ENCODE data around the gene HPSE2. TPM values are rescaled to one million over a fixed set of nuclear protein-coding genes. Genes with fewer than 3 reads are reported as not detected.

Gene HPSE2
- total RNA-seq, 5 donors from 2014 or later (not counting 1 experiment from before 2014, with no cell fraction given) = 0.13 to 0.23 (median 0.18) TPM; not detected in 1

GRCh38 chr10:98596404-98596803 lies 639.2 kb downstream of the HPSE2 start:
- peaks cover 7 to 14% (median 14%) of the 10 kb centered on the region in 3 donors for H3K9me3 Mint-ChIP-seq
- ATAC-seq (replicated peaks in 1 of 4) = no peak
- no peaks in the 10 kb centered on the region for H3K4me1 ChIP-seq (ENCODE audit: control insufficient read depth in 1 of 2, extremely low read depth in 1 of 2, insufficient read depth in 2 of 2, low read length in 2 of 2)
- no peaks in the 10 kb centered on the region for H3K4me1 Mint-ChIP-seq
- peaks cover 0 to 10% of the 10 kb centered on the region in 2 experiments for H3K27me3 ChIP-seq (replicated peaks in 1 of 2; ENCODE audit: control insufficient read depth in 2 of 2, extremely low read depth in 1 of 2, insufficient read depth in 2 of 2, low read length in 1 of 2)
- H3K27ac ChIP-seq (ENCODE audit: low read length) = no peak overlapping the region
- CTCF ChIA-PET = no interaction called here
- H3K27me3 Mint-ChIP-seq = peaks cover 4 to 5% of the 10 kb centered on the region in 2 donors
- DNase-seq = no peak
- H3K36me3 Mint-ChIP-seq = no peaks in the 10 kb centered on the region
- POLR2A ChIA-PET = no interaction called here
- WGBS (ENCODE audit: insufficient coverage) = no CpG with 5 or more reads among the region's 2 CpGs
- no peak overlapping the region for H3K27ac Mint-ChIP-seq
- no peaks in the 10 kb centered on the region for H3K9me3 ChIP-seq
- H3K4me3 ChIP-seq (ENCODE audit: control insufficient read depth in 1 of 2, extremely low read depth in 1 of 2, low read length in 1 of 2) = no peak overlapping the region
- no peak overlapping the region for H3K4me3 Mint-ChIP-seq
- no peaks in the 10 kb centered on the region for H3K36me3 ChIP-seq (ENCODE audit: control insufficient read depth in 2 of 2, extremely low read depth in 1 of 2, insufficient read depth in 1 of 2, low read length in 1 of 2)

- no CpG with 5 or more reads among the region's 2 CpGs for WGBS (ENCODE audit: insufficient coverage)
- H3K27me3 ChIP-seq (replicated peaks in 1 of 2; ENCODE audit: control insufficient read depth in 2 of 2, extremely low read depth in 1 of 2, insufficient read depth in 2 of 2, low read length in 1 of 2) = no peaks in the 10 kb centered on the region
- DNase-seq (no peak), ATAC-seq (replicated peaks in 1 of 4) (no peak)
- no peaks in the 10 kb centered on the region for H3K4me1 ChIP-seq (ENCODE audit: control insufficient read depth in 1 of 2, extremely low read depth in 1 of 2, insufficient read depth in 2 of 2, low read length in 2 of 2)
- no peak overlapping the region for H3K4me3 ChIP-seq (ENCODE audit: control insufficient read depth in 1 of 2, extremely low read depth in 1 of 2, low read length in 1 of 2)
- no peaks in the 10 kb centered on the region for H3K9me3 Mint-ChIP-seq
- H3K27me3 Mint-ChIP-seq = peaks cover 0 to 9% of the 10 kb centered on the region in 2 donors
- H3K27ac Mint-ChIP-seq = no peak overlapping the region
- H3K27ac ChIP-seq (ENCODE audit: low read length) = no peak overlapping the region
- POLR2A ChIA-PET = no interaction called here
- H3K36me3 Mint-ChIP-seq = no peaks in the 10 kb centered on the region
- no peaks in the 10 kb centered on the region for H3K4me1 Mint-ChIP-seq
- no peaks in the 10 kb centered on the region for H3K36me3 ChIP-seq (ENCODE audit: control insufficient read depth in 2 of 2, extremely low read depth in 1 of 2, insufficient read depth in 1 of 2, low read length in 1 of 2)
- no peaks in the 10 kb centered on the region for H3K9me3 ChIP-seq
- CTCF ChIA-PET = no interaction called here
- H3K4me3 Mint-ChIP-seq = no peak overlapping the region
Observed at GRCh38 chr10:98589691-98590090, 646.0 kb downstream of the HPSE2 start.

- POLR2A ChIA-PET = no interaction called here
- CTCF ChIA-PET = no interaction called here
- no peaks in the 10 kb centered on the region for H3K9me3 ChIP-seq
- H3K27me3 ChIP-seq (replicated peaks in 1 of 2; ENCODE audit: control insufficient read depth in 2 of 2, extremely low read depth in 1 of 2, insufficient read depth in 2 of 2, low read length in 1 of 2) = no peaks in the 10 kb centered on the region
- Mint-ChIP-seq H3K27ac (no peak overlapping the region), H3K4me3 (no peak overlapping the region), H3K9me3 (no peaks in the 10 kb centered on the region), H3K27me3 (peaks cover 5 to 11% of the 10 kb centered on the region in 2 donors), H3K4me1 (no peaks in the 10 kb centered on the region), H3K36me3 (no peaks in the 10 kb centered on the region)
- H3K36me3 ChIP-seq (ENCODE audit: control insufficient read depth in 2 of 2, extremely low read depth in 1 of 2, insufficient read depth in 1 of 2, low read length in 1 of 2) = no peaks in the 10 kb centered on the region
- no peak for ATAC-seq (replicated peaks in 1 of 4)
- no peak overlapping the region for H3K27ac ChIP-seq (ENCODE audit: low read length)
- 75% methylated on average over 2 of the region's 3 CpGs for WGBS (ENCODE audit: insufficient coverage)
- H3K4me1 ChIP-seq (ENCODE audit: control insufficient read depth in 1 of 2, extremely low read depth in 1 of 2, insufficient read depth in 2 of 2, low read length in 2 of 2) = no peaks in the 10 kb centered on the region
- H3K4me3 ChIP-seq (ENCODE audit: control insufficient read depth in 1 of 2, extremely low read depth in 1 of 2, low read length in 1 of 2) = no peak overlapping the region
- no peak for DNase-seq
Observed at GRCh38 chr10:98589007-98589406, 646.6 kb downstream of the HPSE2 start.

DNA sequence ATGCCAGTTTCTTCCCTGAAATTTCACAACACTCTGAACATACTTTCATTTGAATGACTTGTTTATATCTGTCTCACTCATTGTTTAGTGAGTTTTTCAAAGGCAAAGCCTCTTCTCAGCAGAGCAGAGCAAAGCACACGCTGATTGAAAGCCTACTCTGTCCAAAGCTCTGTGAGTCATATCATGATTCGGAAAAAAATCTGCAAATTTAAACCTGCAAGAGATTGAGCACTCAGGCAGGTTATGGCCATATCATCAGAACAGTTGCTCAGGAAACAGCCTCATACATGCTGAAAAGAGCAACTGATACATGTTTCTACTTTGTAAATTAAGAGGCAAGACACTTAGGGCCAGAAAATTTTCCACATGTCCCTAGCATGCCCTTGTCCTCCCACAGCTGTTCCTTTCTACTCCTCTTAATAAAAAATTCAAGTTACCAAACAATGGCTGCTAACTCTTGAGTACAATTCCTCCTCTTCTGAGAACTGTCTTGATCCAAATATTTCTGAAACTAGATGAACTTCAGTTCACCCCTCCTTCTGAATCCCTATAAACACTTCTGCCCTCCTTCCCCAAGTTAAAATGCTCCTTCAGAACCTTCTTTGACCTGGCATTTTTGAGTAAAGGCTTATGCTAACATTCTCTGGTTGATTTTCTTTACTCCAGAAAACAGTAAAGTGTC lies 648.4 kb downstream of the HPSE2 start:
- Mint-ChIP-seq H3K4me3 (no peak overlapping the region), H3K27ac (no peak overlapping the region), H3K36me3 (no peaks in the 10 kb centered on the region), H3K4me1 (no peaks in the 10 kb centered on the region), H3K27me3 (peaks cover 12 to 20% of the 10 kb centered on the region in 2 donors), H3K9me3 (no peaks in the 10 kb centered on the region)
- Histone ChIP-seq H3K9me3 (no peaks in the 10 kb centered on the region), H3K36me3 (ENCODE audit: control insufficient read depth in 2 of 2, extremely low read depth in 1 of 2, insufficient read depth in 1 of 2, low read length in 1 of 2) (no peaks in the 10 kb centered on the region), H3K27ac (ENCODE audit: low read length) (no peak overlapping the region), H3K4me1 (ENCODE audit: control insufficient read depth in 1 of 2, extremely low read depth in 1 of 2, insufficient read depth in 2 of 2, low read length in 2 of 2) (no peaks in the 10 kb centered on the region), H3K27me3 (replicated peaks in 1 of 2; ENCODE audit: control insufficient read depth in 2 of 2, extremely low read depth in 1 of 2, insufficient read depth in 2 of 2, low read length in 1 of 2) (no peaks in the 10 kb centered on the region), H3K4me3 (ENCODE audit: control insufficient read depth in 1 of 2, extremely low read depth in 1 of 2, low read length in 1 of 2) (no peak overlapping the region)
- no peak for ATAC-seq (replicated peaks in 1 of 4)
- 76% methylated on average over 2 of the region's 2 CpGs for WGBS (ENCODE audit: insufficient coverage)
- ChIA-PET CTCF (no interaction called here), POLR2A (no interaction called here)
- DNase-seq = no peak

- ChIA-PET POLR2A (no interaction called here), CTCF (no interaction called here)
- Histone ChIP-seq H3K36me3 (ENCODE audit: control insufficient read depth in 2 of 2, extremely low read depth in 1 of 2, insufficient read depth in 1 of 2, low read length in 1 of 2) (no peaks in the 10 kb centered on the region), H3K4me1 (ENCODE audit: control insufficient read depth in 1 of 2, extremely low read depth in 1 of 2, insufficient read depth in 2 of 2, low read length in 2 of 2) (no peaks in the 10 kb centered on the region), H3K27ac (ENCODE audit: low read length) (no peak overlapping the region), H3K4me3 (ENCODE audit: control insufficient read depth in 1 of 2, extremely low read depth in 1 of 2, low read length in 1 of 2) (no peak overlapping the region), H3K27me3 (replicated peaks in 1 of 2; ENCODE audit: control insufficient read depth in 2 of 2, extremely low read depth in 1 of 2, insufficient read depth in 2 of 2, low read length in 1 of 2) (no peaks in the 10 kb centered on the region), H3K9me3 (no peaks in the 10 kb centered on the region)
- no peaks in the 10 kb centered on the region for H3K9me3 Mint-ChIP-seq
- H3K36me3 Mint-ChIP-seq = no peaks in the 10 kb centered on the region
- ATAC-seq (replicated peaks in 1 of 4) (no peak), DNase-seq (no peak)
- H3K4me1 Mint-ChIP-seq = no peaks in the 10 kb centered on the region
- no CpG with 5 or more reads among the region's 2 CpGs for WGBS (ENCODE audit: insufficient coverage)
- peaks cover 12 to 24% of the 10 kb centered on the region in 2 donors for H3K27me3 Mint-ChIP-seq
- no peak overlapping the region for H3K4me3 Mint-ChIP-seq
- no peak overlapping the region for H3K27ac Mint-ChIP-seq
Observed at GRCh38 chr10:98586096-98586495, 649.6 kb downstream of the HPSE2 start.

DNA sequence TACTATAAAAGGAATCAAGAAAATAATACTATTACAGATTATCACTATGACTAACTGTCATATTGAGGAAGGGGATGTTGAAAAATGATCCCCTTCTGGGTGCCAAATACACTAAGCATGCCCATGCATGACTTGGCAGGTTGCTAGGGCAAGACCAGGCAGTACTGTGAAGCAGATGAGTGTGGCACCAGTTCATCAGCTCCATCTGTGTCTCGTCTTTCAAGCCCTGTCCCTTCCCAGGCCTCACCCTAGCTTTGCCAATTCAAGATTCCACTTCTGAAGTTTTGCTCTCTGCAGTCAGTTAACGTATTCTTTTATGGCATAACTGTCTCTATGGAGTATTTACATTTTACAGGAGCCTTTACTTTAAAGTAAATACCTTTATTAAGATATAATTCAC lies 653.3 kb downstream of the HPSE2 start:
- Mint-ChIP-seq H3K4me3 (no peak overlapping the region), H3K27me3 (peaks cover 16 to 27% of the 10 kb centered on the region in 2 donors), H3K27ac (no peak overlapping the region), H3K36me3 (no peaks in the 10 kb centered on the region), H3K4me1 (no peaks in the 10 kb centered on the region), H3K9me3 (no peaks in the 10 kb centered on the region)
- POLR2A ChIA-PET = no interaction called here
- WGBS (ENCODE audit: insufficient coverage) = no CpG with 5 or more reads among the region's 2 CpGs
- Histone ChIP-seq H3K36me3 (ENCODE audit: control insufficient read depth in 2 of 2, extremely low read depth in 1 of 2, insufficient read depth in 1 of 2, low read length in 1 of 2) (no peaks in the 10 kb centered on the region), H3K27ac (ENCODE audit: low read length) (no peak overlapping the region), H3K4me1 (ENCODE audit: control insufficient read depth in 1 of 2, extremely low read depth in 1 of 2, insufficient read depth in 2 of 2, low read length in 2 of 2) (no peaks in the 10 kb centered on the region), H3K27me3 (replicated peaks in 1 of 2; ENCODE audit: control insufficient read depth in 2 of 2, extremely low read depth in 1 of 2, insufficient read depth in 2 of 2, low read length in 1 of 2) (no peaks in the 10 kb centered on the region), H3K9me3 (no peaks in the 10 kb centered on the region), H3K4me3 (ENCODE audit: control insufficient read depth in 1 of 2, extremely low read depth in 1 of 2, low read length in 1 of 2) (no peak overlapping the region)
- CTCF ChIA-PET = no interaction called here
- DNase-seq (no peak), ATAC-seq (replicated peaks in 1 of 4) (no peak)

DNA sequence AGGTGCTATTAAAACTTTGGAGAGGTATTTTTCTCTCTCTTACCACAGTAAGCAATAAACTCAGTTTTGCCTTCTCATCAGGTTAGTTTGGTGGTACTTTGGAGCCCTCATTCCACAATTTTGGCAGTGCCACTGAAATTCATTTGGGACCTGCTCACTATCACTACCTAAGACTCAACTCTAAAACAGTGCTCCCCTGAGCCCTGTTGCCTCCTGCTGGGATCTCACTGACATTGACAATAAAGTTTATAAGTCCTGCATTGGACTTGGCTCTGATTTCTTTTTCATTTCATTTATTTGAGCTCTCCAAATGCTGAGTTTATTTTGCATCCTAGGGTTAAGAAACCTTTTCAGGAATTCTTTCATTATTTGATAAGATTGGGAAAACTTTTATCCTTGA lies 658.1 kb downstream of the HPSE2 start:
- Histone ChIP-seq H3K9me3 (no peaks in the 10 kb centered on the region), H3K36me3 (ENCODE audit: control insufficient read depth in 2 of 2, extremely low read depth in 1 of 2, insufficient read depth in 1 of 2, low read length in 1 of 2) (no peaks in the 10 kb centered on the region), H3K4me3 (ENCODE audit: control insufficient read depth in 1 of 2, extremely low read depth in 1 of 2, low read length in 1 of 2) (no peak overlapping the region), H3K4me1 (ENCODE audit: control insufficient read depth in 1 of 2, extremely low read depth in 1 of 2, insufficient read depth in 2 of 2, low read length in 2 of 2) (no peaks in the 10 kb centered on the region), H3K27me3 (replicated peaks in 1 of 2; ENCODE audit: control insufficient read depth in 2 of 2, extremely low read depth in 1 of 2, insufficient read depth in 2 of 2, low read length in 1 of 2) (no peaks in the 10 kb centered on the region), H3K27ac (ENCODE audit: low read length) (no peak overlapping the region)
- Mint-ChIP-seq H3K27ac (no peak overlapping the region), H3K36me3 (no peaks in the 10 kb centered on the region), H3K4me3 (no peak overlapping the region), H3K9me3 (no peaks in the 10 kb centered on the region), H3K4me1 (no peaks in the 10 kb centered on the region), H3K27me3 (peaks cover 10 to 20% of the 10 kb centered on the region in 2 donors)
- ATAC-seq (replicated peaks in 1 of 4) (no peak), DNase-seq (no peak)
- CTCF ChIA-PET = no interaction called here
- POLR2A ChIA-PET = no interaction called here
